Psoas muscle (tissue), 8 donors: ENCODE measurements around the gene PAQR7. TPM values are rescaled to one million over a fixed set of nuclear protein-coding genes. Genes with fewer than 3 reads are reported as not detected.
A peak's percentile ranks its signal among the peaks of the same experiment; 100 is the strongest.

ENCODE experiments used
- ATAC-seq, 4 donors: fragments of 200-7000 bp; cut with Tn5 transposase; one replicate each; pipeline ENCODE4 v1.9.1; 2020; ENCODE audit warnings: moderate library complexity in 3 of 4, mild to moderate bottlenecking in 2 of 4
- DNase-seq, 2 donors: peaks; one replicate each; pipeline ENCODE4 v3.0.0-alpha.2; 2020
- H3K27ac ChIP-seq: fragments of 200-600 bp; one replicate; pipeline ENCODE4 v1.8.0; 2022
- H3K27me3 ChIP-seq, 3 donors: fragments of 200-600 bp in 1 of 3; one replicate each; pipeline versions ENCODE4 v1.6.1 to v1.8.0; 2013 to 2022; ENCODE audit warnings: low read length in 2 of 3, mild to moderate bottlenecking in 2 of 3, moderate library complexity in 1 of 3; ENCODE audit not compliant: insufficient read depth in 3 of 3
- H3K36me3 ChIP-seq, 2 donors: fragments of 200-600 bp in 1 of 2; one replicate each; pipeline versions ENCODE4 v1.6.1 to v1.8.0; 2013 to 2022; ENCODE audit warnings: low read depth in 1 of 2, mild to moderate bottlenecking in 1 of 2, moderate library complexity in 1 of 2; ENCODE audit not compliant: insufficient read depth in 1 of 2
- H3K4me1 ChIP-seq: fragments of 200-600 bp; one replicate; pipeline ENCODE4 v1.8.0; 2022
- H3K4me3 ChIP-seq: fragments of 200-600 bp; one replicate; pipeline ENCODE4 v1.8.0; 2022; ENCODE audit warnings: mild to moderate bottlenecking
- H3K9me3 ChIP-seq: fragments of 200-600 bp; one replicate; pipeline ENCODE4 v1.8.0; 2022
- WGBS, 3 donors: extraction: QIAGEN DNeasy Blood & Tissue Kit; methylation state at CpG; one replicate each; pipeline versions ENCODE4 v1.1.6 to v1.1.7; 2013; 5-methylcytosine and 5-hydroxymethylcytosine counted together
- intact Hi-C, 2 donors: fragments of 100-400 bp; cut with DNase I; formaldehyde crosslinking; loops; one replicate each; pipeline versions ENCODE4 v1.11.0 to v1.14.2; 2022
- polyA plus RNA-seq, 3 donors: library from polyadenylated mRNA; stranded (reverse); fragments of 200-250 nt; gene quantifications; one replicate each; pipeline ENCODE4 v1.2.3, GENCODE V29; 2013
- total RNA-seq, 4 donors: library from RNA; stranded (reverse); fragmentation: NEBNext Ultra II Directional in 2 of 4; extraction: Animal tissue kit (Norgen Biotek cat#: 25700) in 2 of 4; gene quantifications; one replicate each; pipeline versions ENCODE4 v1.2.1 to v1.2.4, GENCODE V29; 2021 to 2023
- TF ChIP-seq, protein P1 (sequence below): fragments of 200-600 bp; IDR thresholded peaks from one replicate; pipeline ENCODE4 v1.8.0; 2022; ENCODE audit warnings: antibody characterized with exemption
- donor health status: healthy with polysubstance abuse.
- donor health status: DM: no; HTN: no; CAD: no; lungs with moderate emphysema.
- donor health status: Bipolar disorder and iron deficiency.
- donor health status: healthy.
- donor health status: DM: yes; HTN: yes; CAD: no.
- donor health status: DM: no; HTN: no; CAD: no.
- donor health status: DM: no; HTN: no; CAD: no.
- donor health status: DM: yes; HTN: yes; CAD: no.

Gene PAQR7
- total and polyA plus RNA-seq, 7 donors = 2.1 to 3.7 (median 2.3) TPM

DNA sequence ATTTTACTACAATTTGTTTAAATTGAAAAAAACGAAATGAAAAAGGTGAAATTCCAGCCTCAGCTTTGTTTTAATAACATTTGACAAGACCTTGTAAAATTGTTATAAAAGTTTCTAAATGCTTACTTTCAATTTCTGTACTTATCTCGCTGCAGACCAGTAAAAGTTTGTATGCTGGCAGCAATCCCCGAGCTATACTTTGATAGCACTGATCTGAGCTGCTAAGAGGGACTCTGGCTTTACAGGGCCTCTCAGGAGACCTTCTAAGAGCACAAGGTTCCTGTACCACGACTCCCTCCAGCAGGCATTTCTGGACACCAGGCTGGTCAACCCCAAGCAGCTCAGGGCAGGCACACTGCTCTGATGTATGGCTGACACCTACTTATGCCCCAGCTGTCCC lies 17.6 kb upstream of the PAQR7 start:
- no peak for DNase-seq
- TF ChIP-seq, protein P1, sequence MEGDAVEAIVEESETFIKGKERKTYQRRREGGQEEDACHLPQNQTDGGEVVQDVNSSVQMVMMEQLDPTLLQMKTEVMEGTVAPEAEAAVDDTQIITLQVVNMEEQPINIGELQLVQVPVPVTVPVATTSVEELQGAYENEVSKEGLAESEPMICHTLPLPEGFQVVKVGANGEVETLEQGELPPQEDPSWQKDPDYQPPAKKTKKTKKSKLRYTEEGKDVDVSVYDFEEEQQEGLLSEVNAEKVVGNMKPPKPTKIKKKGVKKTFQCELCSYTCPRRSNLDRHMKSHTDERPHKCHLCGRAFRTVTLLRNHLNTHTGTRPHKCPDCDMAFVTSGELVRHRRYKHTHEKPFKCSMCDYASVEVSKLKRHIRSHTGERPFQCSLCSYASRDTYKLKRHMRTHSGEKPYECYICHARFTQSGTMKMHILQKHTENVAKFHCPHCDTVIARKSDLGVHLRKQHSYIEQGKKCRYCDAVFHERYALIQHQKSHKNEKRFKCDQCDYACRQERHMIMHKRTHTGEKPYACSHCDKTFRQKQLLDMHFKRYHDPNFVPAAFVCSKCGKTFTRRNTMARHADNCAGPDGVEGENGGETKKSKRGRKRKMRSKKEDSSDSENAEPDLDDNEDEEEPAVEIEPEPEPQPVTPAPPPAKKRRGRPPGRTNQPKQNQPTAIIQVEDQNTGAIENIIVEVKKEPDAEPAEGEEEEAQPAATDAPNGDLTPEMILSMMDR = no peak
- Histone ChIP-seq H3K9me3 (no peaks in the 10 kb centered on the region), H3K4me1 (peaks cover 17% of the 10 kb centered on the region), H3K36me3 (no peaks in the 10 kb centered on the region), H3K27me3 (no peaks in the 10 kb centered on the region), H3K27ac (no peak overlapping the region), H3K4me3 (no peak overlapping the region)
- intact Hi-C loops = loop anchor here in 1 of 2 donors (10.0 kb wide), 1 partner anchor 272 kb away; the partner anchor contains the start of genes C1orf232 and ZNF593
- ATAC-seq = no peak
- WGBS, 3 donors = 82 to 85% (median 83%) methylated on average over 4 of the region's 4 CpGs

DNA sequence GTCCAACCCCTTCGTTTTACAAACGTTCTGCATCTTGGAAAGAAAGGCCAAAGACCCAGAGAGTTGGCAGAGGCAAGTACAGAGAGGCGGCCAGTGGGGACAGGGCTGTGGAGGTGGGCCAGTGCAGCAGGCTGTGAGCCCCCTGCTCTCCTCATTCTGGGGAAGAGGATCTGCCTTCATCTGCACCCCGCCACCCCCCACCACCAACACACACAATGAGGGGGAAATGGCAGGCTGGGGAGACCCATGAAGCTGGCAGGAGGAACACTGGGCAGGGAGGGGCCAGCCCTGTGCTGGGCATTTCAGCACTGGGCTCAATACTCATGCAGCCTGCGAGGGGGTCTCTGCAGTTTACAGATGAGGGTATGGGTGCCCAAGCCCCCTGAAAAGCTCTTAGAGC lies 16.1 kb upstream of the PAQR7 start:
- WGBS, 3 donors = 72 to 85% (median 80%) methylated on average over 5 of the region's 5 CpGs

DNA sequence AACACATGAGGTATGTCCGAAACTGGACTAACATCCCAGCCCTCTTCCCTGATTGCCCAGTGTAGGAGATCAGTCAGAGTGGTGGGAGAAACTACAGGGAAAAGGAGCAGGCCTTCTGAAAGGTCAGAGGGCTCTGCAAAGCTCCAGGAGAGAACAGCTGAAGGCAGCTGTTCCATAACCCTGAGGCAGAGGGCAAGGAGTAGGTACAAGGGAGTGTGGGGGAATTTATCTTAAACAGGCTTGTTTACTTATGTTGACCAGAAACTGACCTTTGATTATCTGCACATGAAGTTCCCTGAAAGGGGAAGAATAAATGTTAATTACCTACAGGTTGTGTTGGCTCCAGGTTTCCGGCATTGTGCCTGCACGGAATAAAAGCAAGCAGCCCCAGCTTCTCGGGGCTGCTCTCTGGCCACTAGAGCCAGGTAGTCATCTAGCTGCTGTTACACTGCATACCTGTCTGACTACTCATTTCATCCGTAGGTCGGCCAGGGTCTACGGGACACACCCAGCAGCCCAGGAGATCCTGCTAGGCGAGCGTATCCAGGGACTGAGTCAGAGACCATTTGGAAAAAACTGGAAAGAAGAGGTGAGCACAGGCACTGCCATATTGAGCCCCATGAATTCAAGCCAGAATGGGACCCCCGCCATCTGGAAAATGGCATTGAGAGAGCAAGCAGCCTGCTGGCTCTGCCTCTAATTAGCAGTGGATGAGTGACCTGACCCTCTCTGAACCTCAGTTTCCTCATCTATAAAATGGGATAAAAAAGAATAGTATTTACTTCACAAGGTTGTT lies 14.9 kb upstream of the PAQR7 start:
- ATAC-seq = no peak
- H3K36me3 ChIP-seq = no peaks in the 10 kb centered on the region
- intact Hi-C loops = loop anchor here in 1 of 2 donors (10.0 kb wide), 1 partner anchor 274 kb away; the partner anchor contains the start of genes C1orf232 and ZNF593

More for the DNA sequence above, 16.1 kb upstream of the PAQR7 start:
- Histone ChIP-seq H3K9me3 (no peaks in the 10 kb centered on the region), H3K36me3 (no peaks in the 10 kb centered on the region), H3K4me3 (no peak overlapping the region), H3K27me3 (no peaks in the 10 kb centered on the region), H3K4me1 (peaks cover 16% of the 10 kb centered on the region), H3K27ac (no peak overlapping the region)
- TF ChIP-seq, protein P1 = no peak
- ATAC-seq (no peak), DNase-seq (no peak)
- intact Hi-C loops = loop anchor here in 1 of 2 donors (10.0 kb wide), 1 partner anchor 273 kb away; the partner anchor contains the start of genes C1orf232 and ZNF593

DNA sequence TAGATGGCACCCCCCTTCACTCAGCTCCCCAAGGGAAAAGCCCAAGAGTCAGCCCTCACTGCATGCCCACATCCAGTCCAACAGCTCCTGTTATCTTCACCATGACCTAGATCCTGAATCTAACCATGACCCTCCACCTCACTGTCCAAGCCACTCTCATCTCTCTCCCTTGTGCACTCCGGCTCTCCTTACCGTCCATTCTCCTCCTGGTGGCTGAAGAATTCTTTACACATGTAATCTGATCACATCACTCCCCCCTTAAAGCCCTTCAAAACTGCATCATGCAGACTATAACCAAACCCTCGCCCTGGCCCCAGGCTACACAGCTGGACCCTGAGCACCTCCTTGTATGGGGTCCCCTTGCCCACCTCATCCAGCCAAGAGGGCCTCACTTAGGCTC lies 14.0 kb upstream of the PAQR7 start:
- WGBS, 3 donors = 61 to 77% (median 62%) methylated on average over 3 of the region's 3 CpGs
- Histone ChIP-seq H3K9me3 (no peaks in the 10 kb centered on the region), H3K4me1 (no peaks in the 10 kb centered on the region), H3K4me3 (no peak overlapping the region), H3K36me3 (no peaks in the 10 kb centered on the region), H3K27me3 (no peaks in the 10 kb centered on the region), H3K27ac (no peak overlapping the region)
- no peak for ATAC-seq
- DNase-seq = peak in 1 of 2 donors; percentile 24
- intact Hi-C loops = no loop called here
- TF ChIP-seq, protein P1 = no peak

More for the DNA sequence above, 14.9 kb upstream of the PAQR7 start:
- Histone ChIP-seq H3K4me3 (no peak overlapping the region), H3K9me3 (no peaks in the 10 kb centered on the region), H3K27ac (no peak overlapping the region), H3K27me3 (no peaks in the 10 kb centered on the region), H3K4me1 (peaks cover 4% of the 10 kb centered on the region)
- no peak for DNase-seq
- TF ChIP-seq, protein P1 = no peak
- WGBS, 3 donors = 93 to 94% (median 93%) methylated on average over 10 of the region's 10 CpGs
